ENCODE measurements around the gene PUDP.
"Not testable (repeated sequence)": the region's sequence is repeated elsewhere in the genome, so short reads cannot be mapped to it uniquely, and the experiment has no call there.

- TF ChIP-seq CTCF, POLR2A, EP300 (IDR thresholded peaks at IDR 0.05): not testable (repeated sequence)
Measured at GRCh38 chrX:7012262-7012834, 135.6 kb downstream of the PUDP start.
